Spleen (tissue), 11 donors: ENCODE data around the gene ZC3H12C. TPM values are rescaled to one million over a fixed set of nuclear protein-coding genes. Genes with fewer than 3 reads are reported as not detected.

Experiments
- DNase-seq: peaks from one replicate; pipeline ENCODE4 v3.0.0-alpha.2; 2020
- H3K27ac ChIP-seq, 8 donors: fragments of 200-600 bp; sonication (generic) in 7 of 8; 1 replicate in 4 of 8; 2 replicates in 4 of 8; pipeline versions ENCODE4 v1.5.0 to v1.8.0; 2016 to 2021; ENCODE audit warnings: inconsistent platforms in 4 of 8, mild to moderate bottlenecking in 4 of 8, moderate library complexity in 1 of 8
- H3K27me3 ChIP-seq, 7 donors: fragments of 200-600 bp; sonication (generic) in 6 of 7; replicated peaks in 1 of 7; 1 replicate in 4 of 7; 2 replicates in 3 of 7; pipeline versions ENCODE4 v1.5.0 to v1.8.0; 2016 to 2021; ENCODE audit warnings: inconsistent platforms in 3 of 7, mild to moderate bottlenecking in 1 of 7
- H3K36me3 ChIP-seq, 6 donors: fragments of 200-600 bp; sonication (generic) in 5 of 6; 1 replicate in 4 of 6; 2 replicates in 2 of 6; pipeline versions ENCODE4 v1.5.0 to v1.8.0; 2016 to 2021; ENCODE audit warnings: inconsistent platforms in 2 of 6
- H3K4me1 ChIP-seq, 6 donors: fragments of 200-600 bp; sonication (generic) in 5 of 6; 1 replicate in 3 of 6; 2 replicates in 3 of 6; pipeline versions ENCODE4 v1.5.0 to v1.8.0; 2016 to 2021; ENCODE audit warnings: inconsistent platforms in 3 of 6
- H3K4me3 ChIP-seq, 8 donors: fragments of 200-600 bp; sonication (generic) in 7 of 8; 1 replicate in 4 of 8; 2 replicates in 4 of 8; pipeline versions ENCODE4 v1.5.0 to v1.8.0; 2016 to 2021; ENCODE audit warnings: inconsistent platforms in 4 of 8, mild to moderate bottlenecking in 4 of 8, moderate library complexity in 2 of 8
- H3K9me3 ChIP-seq, 8 donors: fragments of 200-600 bp; sonication (generic) in 7 of 8; 1 replicate in 4 of 8; 2 replicates in 4 of 8; pipeline versions ENCODE4 v1.5.0 to v1.8.0; 2016 to 2021; ENCODE audit warnings: inconsistent platforms in 4 of 8
- CTCF ChIP-seq, 11 experiments: fragments of 200-600 bp in 7 of 11; fragments of 450-650 bp in 4 of 11; sonication (generic) in 4 of 11; IDR thresholded peaks in 8 of 11; conservative IDR thresholded peaks in 3 of 11; 1 replicate in 7 of 11; 2 replicates in 4 of 11; pipeline versions ENCODE4 v1.4.0 to v1.8.0; 2016 to 2021; ENCODE audit warnings: antibody characterized with exemption in 11 of 11, inconsistent platforms in 4 of 11, mild to moderate bottlenecking in 1 of 11
- POLR2A ChIP-seq, 3 donors: fragments of 450-650 bp; IDR thresholded peaks; one replicate each; pipeline ENCODE4 v1.5.1; 2017; ENCODE audit warnings: antibody characterized with exemption in 3 of 3, mild to moderate bottlenecking in 1 of 3
- POLR2AphosphoS5 ChIP-seq, 3 donors: sonication (generic); formaldehyde crosslinking; IDR thresholded peaks; one replicate each; pipeline ENCODE4 v1.5.1; 2017; ENCODE audit warnings: antibody characterized with exemption in 3 of 3
- WGBS, 5 donors: extraction: QIAGEN DNeasy Blood & Tissue Kit in 3 of 5; methylation state at CpG; one replicate each; pipeline versions ENCODE4 v1.1.5 to v1.1.7; 2013 to 2018; 5-methylcytosine and 5-hydroxymethylcytosine counted together
- intact Hi-C: fragments of 100-400 bp; cut with DNase I; formaldehyde crosslinking; loops from one replicate; pipeline ENCODE4 v1.15.0; 2023; ENCODE audit warnings: low total_unique reads
- polyA plus RNA-seq, 3 donors: library from polyadenylated mRNA; stranded (reverse); fragments of 200-250 nt; gene quantifications; one replicate each; pipeline ENCODE4 v1.2.1, GENCODE V29; 2013
- total RNA-seq, 7 donors: library from RNA; depleted of rRNA in 3 of 7; stranded (reverse); fragments of >200 nt in 3 of 7; fragmentation: NEBNext Ultra II Directional in 4 of 7; extraction: Animal tissue kit (Norgen Biotek cat#: 25700) in 4 of 7; gene quantifications; one replicate each; pipeline versions ENCODE4 v1.1.0 to v1.2.1, GENCODE V29; 2016 to 2021
- donor health status: healthy with polysubstance abuse.
- donor health status: DM: no; HTN: no; CAD: no; lungs with moderate emphysema.
- donor health status: DM: no; HTN: no; CAD: no.
- donor health status: Bipolar disorder and iron deficiency.
- donor health status: healthy.
- donor health status: DM: no; HTN: no; CAD: no.
- donor health status: DM: yes; HTN: yes; CAD: no.

The ZC3H12C gene
- total and polyA plus RNA-seq, 10 donors: 0.44 to 10.4 (median 5.1) TPM

- DNase-seq: no peak
- WGBS, 5 donors: 96 to 99% (median 97%) methylated on average over 22 to 33 of the region's 33 CpGs
- peaks cover 0 to 36% (median 21%) of the 10 kb centered on the region in 8 donors for H3K9me3 ChIP-seq
Measured at GRCh38 chr11:110049501-110050200, 43.5 kb upstream of the ZC3H12C start.

GRCh38 chr11:110050201-110050506 lies 43.0 kb upstream of the ZC3H12C start:
- Histone ChIP-seq H3K27me3 (peaks cover 0 to 12% (median 0%) of the 10 kb centered on the region in 7 donors), H3K4me1 (no peaks in the 10 kb centered on the region), H3K9me3 (peaks cover 0 to 38% (median 21%) of the 10 kb centered on the region in 8 donors), H3K36me3 (no peaks in the 10 kb centered on the region), H3K4me3 (no peak overlapping the region), H3K27ac (no peak overlapping the region)
- intact Hi-C loops: no loop called here
- no peak for DNase-seq
- TF ChIP-seq POLR2A (IDR thresholded peaks at IDR 0.05) (no peak), POLR2AphosphoS5 (IDR thresholded peaks at IDR 0.05) (no peak), CTCF (IDR thresholded peaks at IDR 0.05 in 8 of 11, conservative IDR thresholded peaks at IDR 0.05 in 3 of 11) (no peak)
- 86 to 100% (median 96%) methylated on average over 4 to 8 of the region's 8 CpGs for WGBS, 5 donors

More at GRCh38 chr11:110049501-110050200, 43.5 kb upstream of the ZC3H12C start:
- Histone ChIP-seq H3K36me3 (no peaks in the 10 kb centered on the region), H3K27ac (no peak overlapping the region), H3K27me3 (peaks cover 0 to 12% (median 0%) of the 10 kb centered on the region in 7 donors), H3K4me1 (no peaks in the 10 kb centered on the region), H3K4me3 (no peak overlapping the region)
- no peak for TF ChIP-seq POLR2A (IDR thresholded peaks at IDR 0.05)
- intact Hi-C loops: no loop called here

GRCh38 chr11:110053848-110054414 lies 39.3 kb upstream of the ZC3H12C start:
- peaks cover 0 to 38% (median 21%) of the 10 kb centered on the region in 8 donors for H3K9me3 ChIP-seq
- WGBS, 5 donors: 92 to 96% (median 94%) methylated on average over 11 of the region's 11 CpGs
- H3K4me3 ChIP-seq: no peak overlapping the region
- TF ChIP-seq POLR2AphosphoS5 (IDR thresholded peaks at IDR 0.05) (no peak), CTCF (IDR thresholded peaks at IDR 0.05 in 8 of 11, conservative IDR thresholded peaks at IDR 0.05 in 3 of 11) (no peak), POLR2A (IDR thresholded peaks at IDR 0.05) (no peak)
- no peak for DNase-seq
- intact Hi-C loops: no loop called here
- H3K4me1 ChIP-seq: no peaks in the 10 kb centered on the region
- peaks cover 0 to 12% (median 0%) of the 10 kb centered on the region in 7 donors for H3K27me3 ChIP-seq
- no peaks in the 10 kb centered on the region for H3K36me3 ChIP-seq
- H3K27ac ChIP-seq: no peak overlapping the region

GRCh38 chr11:110056956-110057355 lies 36.2 kb upstream of the ZC3H12C start:
- no peaks in the 10 kb centered on the region for H3K4me1 ChIP-seq
- 75 to 89% (median 86%) methylated on average over 2 of the region's 2 CpGs for WGBS, 5 donors
- no peaks in the 10 kb centered on the region for H3K27me3 ChIP-seq
- intact Hi-C loops: no loop called here
- peaks cover 0 to 29% (median 21%) of the 10 kb centered on the region in 8 donors for H3K9me3 ChIP-seq
- no peak for TF ChIP-seq POLR2AphosphoS5 (IDR thresholded peaks at IDR 0.05)
- no peak for TF ChIP-seq CTCF (IDR thresholded peaks at IDR 0.05 in 8 of 11, conservative IDR thresholded peaks at IDR 0.05 in 3 of 11)
- no peak for TF ChIP-seq POLR2A (IDR thresholded peaks at IDR 0.05)
- H3K4me3 ChIP-seq: no peak overlapping the region
- H3K36me3 ChIP-seq: no peaks in the 10 kb centered on the region
- no peak for DNase-seq
- H3K27ac ChIP-seq: no peak overlapping the region
